Mesodermal cell (in vitro differentiated cells): ENCODE results near the gene PPIP5K2.
"Not testable (repeated sequence)": the region's sequence is repeated elsewhere in the genome, so short reads cannot be mapped to it uniquely, and the experiment has no call there.

Experiments
- H3K27ac ChIP-seq: 2 replicates; pipeline ENCODE4 v1.7.0; 2013; ENCODE audit warnings: mild to moderate bottlenecking, low read depth, low read length, moderate library complexity; ENCODE audit not compliant: severe bottlenecking
- H3K36me3 ChIP-seq: 2 replicates; pipeline ENCODE4 v1.7.1; 2013; ENCODE audit warnings: mild to moderate bottlenecking, low read length, moderate library complexity; ENCODE audit not compliant: control insufficient read depth, insufficient read depth
- H3K4me1 ChIP-seq: one replicate; pipeline ENCODE4 v1.7.1; 2013; ENCODE audit warnings: mild to moderate bottlenecking, low read length; ENCODE audit not compliant: insufficient read depth, control insufficient read depth, poor library complexity, severe bottlenecking
- H3K4me3 ChIP-seq: 2 replicates; pipeline ENCODE4 v1.7.0; 2013; ENCODE audit warnings: low read length, control low read depth, mild to moderate bottlenecking; ENCODE audit not compliant: insufficient read depth, poor library complexity, severe bottlenecking; ENCODE audit errors: extremely low read depth
- H3K9me3 ChIP-seq: 2 replicates; pipeline ENCODE4 v1.7.1; 2013; ENCODE audit warnings: mild to moderate bottlenecking, low read length, moderate library complexity; ENCODE audit not compliant: control insufficient read depth
- WGBS, 2 experiments: methylation state at CpG; one replicate each; pipeline ENCODE4 v1.1.5; 2013; ENCODE audit warnings: missing lambda C conversion rate in 2 of 2; ENCODE audit not compliant: insufficient coverage in 2 of 2; 5-methylcytosine and 5-hydroxymethylcytosine counted together

Gene PPIP5K2

GRCh38 chr5:103219074-103219473 is 99.0 kb downstream of the PPIP5K2 start:
- H3K4me1 ChIP-seq, H3K9me3 ChIP-seq, H3K36me3 ChIP-seq, H3K4me3 ChIP-seq, H3K27ac ChIP-seq: not testable (repeated sequence)
- 100% methylated on average over 1 of the region's 2 CpGs; no CpG with 5 or more reads in 1 of the 2 experiments for WGBS, 2 experiments

DNA sequence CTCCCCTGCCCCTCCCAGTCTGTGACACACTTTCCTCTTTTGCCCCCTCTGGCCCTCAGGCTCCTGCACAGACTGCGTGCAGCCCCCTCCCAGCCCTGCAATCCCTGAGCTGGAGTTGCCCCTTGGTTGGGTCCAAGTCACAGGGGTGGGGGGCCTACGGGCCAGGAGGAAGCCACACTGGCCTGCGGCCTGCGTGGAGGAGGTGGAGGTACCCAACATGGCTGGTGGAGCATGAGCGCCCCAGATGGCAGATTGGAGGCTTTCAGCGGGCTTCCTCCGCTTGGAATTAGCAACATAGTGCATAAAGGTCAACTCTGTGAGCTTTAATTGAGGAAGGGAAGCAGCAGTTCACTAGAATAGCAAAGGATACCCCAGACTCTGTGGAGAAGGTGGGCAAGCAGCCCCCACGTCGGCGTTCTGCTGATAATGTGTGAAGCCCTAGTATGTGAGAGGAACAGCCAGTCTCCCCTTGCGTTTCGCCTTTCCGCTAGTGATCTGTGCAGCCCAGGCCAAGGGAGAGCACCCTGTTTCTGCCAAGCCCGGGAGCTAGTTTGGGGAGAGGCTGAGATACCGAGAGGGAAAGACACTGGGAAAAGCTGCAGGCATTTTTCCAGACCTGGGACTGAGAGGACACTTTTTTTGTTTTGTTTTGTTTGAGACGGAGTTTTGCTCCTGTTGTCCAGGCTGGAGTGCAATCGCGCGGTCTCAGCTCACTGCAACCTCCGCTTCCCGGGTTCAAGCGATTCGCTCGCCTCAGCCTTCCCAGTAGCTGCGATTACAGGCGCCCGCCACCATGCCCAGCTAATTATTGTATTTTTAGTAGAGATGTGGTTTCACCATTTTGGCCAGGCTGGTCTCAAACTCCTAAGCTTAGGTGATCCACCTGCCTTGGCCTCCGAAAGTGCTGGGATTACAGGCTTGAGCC is 103.2 kb downstream of the PPIP5K2 start:
- no peaks in the 10 kb centered on the region for H3K36me3 ChIP-seq
- no peak overlapping the region for H3K4me3 ChIP-seq
- 90 to 96% methylated on average over 16 to 21 of the region's 28 CpGs for WGBS, 2 experiments
- no peak overlapping the region for H3K27ac ChIP-seq
- no peaks in the 10 kb centered on the region for H3K9me3 ChIP-seq
- H3K4me1 ChIP-seq: no peaks in the 10 kb centered on the region

GRCh38 chr5:103224118-103224893 is 104.2 kb downstream of the PPIP5K2 start:
- no peaks in the 10 kb centered on the region for H3K9me3 ChIP-seq
- no peak overlapping the region for H3K27ac ChIP-seq
- WGBS, 2 experiments: 54 to 60% methylated on average over 7 to 9 of the region's 11 CpGs

GRCh38 chr5:103224894-103225246 is 104.8 kb downstream of the PPIP5K2 start:
- Histone ChIP-seq H3K4me1 (no peaks in the 10 kb centered on the region), H3K36me3 (no peaks in the 10 kb centered on the region), H3K4me3 (no peak overlapping the region), H3K27ac (no peak overlapping the region), H3K9me3 (no peaks in the 10 kb centered on the region)
- 60 to 94% methylated on average over 1 to 2 of the region's 5 CpGs for WGBS, 2 experiments

More at GRCh38 chr5:103224118-103224893, 104.2 kb downstream of the PPIP5K2 start:
- no peaks in the 10 kb centered on the region for H3K36me3 ChIP-seq
- H3K4me3 ChIP-seq: no peak overlapping the region
- H3K4me1 ChIP-seq: no peaks in the 10 kb centered on the region

- H3K36me3 ChIP-seq: no peaks in the 10 kb centered on the region
- H3K9me3 ChIP-seq: no peaks in the 10 kb centered on the region
- H3K4me3 ChIP-seq: no peak overlapping the region
- no peak overlapping the region for H3K27ac ChIP-seq
- 78 to 84% methylated on average over 4 of the region's 5 CpGs for WGBS, 2 experiments
- H3K4me1 ChIP-seq: no peaks in the 10 kb centered on the region
These were observed 108.0 kb downstream of the PPIP5K2 start for GRCh38 chr5:103228061-103228460.

- Histone ChIP-seq H3K4me3 (no peak overlapping the region), H3K9me3 (no peaks in the 10 kb centered on the region), H3K27ac (no peak overlapping the region), H3K36me3 (no peaks in the 10 kb centered on the region), H3K4me1 (no peaks in the 10 kb centered on the region)
- WGBS, 2 experiments: no CpG with 5 or more reads among the region's 1 CpG
These were observed 108.5 kb downstream of the PPIP5K2 start for GRCh38 chr5:103228588-103228987.

GRCh38 chr5:103232393-103232999 is 112.4 kb downstream of the PPIP5K2 start:
- WGBS, 2 experiments: no CpG with 5 or more reads among the region's 7 CpGs
- Histone ChIP-seq H3K9me3 (no peaks in the 10 kb centered on the region), H3K27ac (no peak overlapping the region), H3K36me3 (no peaks in the 10 kb centered on the region), H3K4me1 (no peaks in the 10 kb centered on the region), H3K4me3 (no peak overlapping the region)

DNA sequence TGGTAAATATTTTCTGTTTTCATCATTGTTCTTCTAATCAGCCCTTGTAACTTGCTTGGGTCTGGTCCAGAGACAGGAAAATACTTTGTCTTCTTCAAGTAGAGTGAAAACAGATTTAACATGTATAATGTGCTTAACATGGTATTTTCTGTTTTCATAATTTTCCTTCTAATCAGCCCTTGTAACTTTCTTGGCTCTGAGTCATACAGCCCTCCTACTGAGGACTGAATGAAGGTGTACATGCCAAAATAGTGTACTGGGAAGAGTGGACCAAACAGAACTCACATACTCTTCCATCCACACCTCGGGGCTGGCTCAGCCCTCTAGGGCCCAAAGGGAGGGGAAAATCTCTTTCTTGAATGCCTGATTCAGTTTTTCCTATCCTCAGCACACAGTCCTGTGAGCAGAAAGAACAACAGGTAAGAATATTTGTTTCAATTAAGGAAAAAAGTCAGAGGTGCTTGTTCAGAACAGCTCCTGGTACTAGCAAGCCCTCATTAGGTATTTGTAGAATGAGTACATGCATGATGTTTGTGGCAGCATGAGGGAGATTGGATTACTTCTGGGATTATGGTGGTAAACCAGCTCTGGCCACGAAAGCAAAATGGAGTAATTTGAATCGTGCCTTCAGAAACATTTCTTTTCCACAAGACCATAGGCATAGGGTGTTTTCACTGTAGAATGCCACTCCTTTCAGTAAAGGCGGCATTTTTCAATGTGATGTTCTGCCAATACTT is 114.3 kb downstream of the PPIP5K2 start:
- no peak overlapping the region for H3K27ac ChIP-seq
- no peaks in the 10 kb centered on the region for H3K4me1 ChIP-seq
- no peak overlapping the region for H3K4me3 ChIP-seq
- no peaks in the 10 kb centered on the region for H3K9me3 ChIP-seq
- WGBS, 2 experiments: no CpG with 5 or more reads among the region's 4 CpGs
- no peaks in the 10 kb centered on the region for H3K36me3 ChIP-seq

GRCh38 chr5:103235891-103236290 is 115.8 kb downstream of the PPIP5K2 start:
- Histone ChIP-seq H3K4me1 (no peaks in the 10 kb centered on the region), H3K4me3 (no peak overlapping the region), H3K36me3 (no peaks in the 10 kb centered on the region), H3K9me3 (no peaks in the 10 kb centered on the region), H3K27ac (no peak overlapping the region)
- no CpG with 5 or more reads among the region's 1 CpG for WGBS, 2 experiments

DNA sequence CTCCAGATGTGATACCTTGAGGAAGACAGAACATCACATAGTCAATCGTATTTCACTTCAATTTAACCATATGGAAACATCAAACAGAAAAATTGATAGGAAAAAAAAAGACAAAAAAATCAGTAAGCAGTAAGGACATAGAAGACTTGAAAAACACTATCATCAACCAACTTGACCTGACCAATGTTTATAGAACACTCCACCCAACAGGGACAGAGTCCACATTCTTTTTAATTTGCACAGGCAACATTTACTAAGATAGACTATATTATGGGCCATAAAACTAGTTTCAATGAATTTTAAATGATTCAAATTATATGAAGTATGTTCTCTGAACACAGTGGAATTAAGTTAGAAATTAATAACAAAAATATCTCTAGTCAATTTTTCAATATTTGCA is 117.7 kb downstream of the PPIP5K2 start:
- Histone ChIP-seq H3K9me3 (no peaks in the 10 kb centered on the region), H3K4me3 (no peak overlapping the region), H3K36me3 (no peaks in the 10 kb centered on the region), H3K4me1 (no peaks in the 10 kb centered on the region), H3K27ac (no peak overlapping the region)
- WGBS, 2 experiments: no CpG with 5 or more reads among the region's 1 CpG
